ENCODE measurements around the gene MAST3. TPM values are rescaled to one million over a fixed set of nuclear protein-coding genes. Genes with fewer than 3 reads are reported as not detected.
"Not testable (repeated sequence)": the region's sequence is repeated elsewhere in the genome, so short reads cannot be mapped to it uniquely, and the experiment has no call there.

The MAST3 gene
- total RNA-seq, 2 donors from 2014 or later = 5.8 to 7.5 TPM

GRCh38 chr19:18101268-18101667 lies 3.7 kb downstream of the MAST3 start:
- H3K4me3 ChIP-seq = no peak overlapping the region
- peaks cover 0 to 30% of the 10 kb centered on the region in 2 donors for H3K4me1 ChIP-seq
- no peaks in the 10 kb centered on the region for H3K9me3 ChIP-seq
- no peaks in the 10 kb centered on the region for H3K36me3 ChIP-seq
- TF ChIP-seq CTCF (IDR thresholded peaks at IDR 0.05) = no peak
- peaks cover 0 to 9% of the 10 kb centered on the region in 2 donors for H3K27me3 ChIP-seq
- H3K27ac ChIP-seq = no peak overlapping the region
- DNase-seq (ENCODE audit: low spot score) = no peak

- Histone ChIP-seq H3K4me1 (peaks cover 0 to 25% of the 10 kb centered on the region in 2 donors), H3K27me3 (peaks cover 0 to 9% of the 10 kb centered on the region in 2 donors), H3K4me3 (no peak overlapping the region), H3K36me3 (no peaks in the 10 kb centered on the region), H3K27ac (no peak overlapping the region), H3K9me3 (no peaks in the 10 kb centered on the region)
- DNase-seq (ENCODE audit: low spot score) = no peak
- no peak for TF ChIP-seq CTCF (IDR thresholded peaks at IDR 0.05)
These were observed 5.5 kb downstream of the MAST3 start for GRCh38 chr19:18102916-18103542.

GRCh38 chr19:18104793-18105131 lies 7.2 kb downstream of the MAST3 start:
- H3K27ac ChIP-seq = peak overlapping the region; percentile 35 to 40

GRCh38 chr19:18105259-18105658 lies 7.7 kb downstream of the MAST3 start:
- H3K36me3 ChIP-seq; H3K4me3 ChIP-seq; H3K9me3 ChIP-seq; H3K27ac ChIP-seq; DNase-seq (ENCODE audit: low spot score); H3K27me3 ChIP-seq: not testable (repeated sequence)
- peaks cover 0 to 17% of the 10 kb centered on the region in 2 donors for H3K4me1 ChIP-seq

More at GRCh38 chr19:18104793-18105131, 7.2 kb downstream of the MAST3 start:
- Histone ChIP-seq H3K4me1 (peaks cover 0 to 16% of the 10 kb centered on the region in 2 donors), H3K36me3 (no peaks in the 10 kb centered on the region), H3K9me3 (no peaks in the 10 kb centered on the region), H3K4me3 (peak overlapping the region; percentile 31 to 43), H3K27me3 (no peaks in the 10 kb centered on the region)
- TF ChIP-seq CTCF (IDR thresholded peaks at IDR 0.05) = no peak
- no peak for DNase-seq (ENCODE audit: low spot score)

- no peak overlapping the region for H3K27ac ChIP-seq
- no peak overlapping the region for H3K4me3 ChIP-seq
- H3K9me3 ChIP-seq = no peaks in the 10 kb centered on the region
- H3K4me1 ChIP-seq = peaks cover 0 to 27% of the 10 kb centered on the region in 2 donors
- H3K27me3 ChIP-seq = no peaks in the 10 kb centered on the region
- H3K36me3 ChIP-seq = no peaks in the 10 kb centered on the region
- DNase-seq (ENCODE audit: low spot score) = no peak
- TF ChIP-seq CTCF (IDR thresholded peaks at IDR 0.05) = no peak
These were observed 9.7 kb downstream of the MAST3 start for GRCh38 chr19:18107235-18107634.

- no peaks in the 10 kb centered on the region for H3K27me3 ChIP-seq
- DNase-seq (ENCODE audit: low spot score) = no peak
- TF ChIP-seq CTCF (IDR thresholded peaks at IDR 0.05) = no peak
- H3K4me1 ChIP-seq = peaks cover 0 to 27% of the 10 kb centered on the region in 2 donors
- no peaks in the 10 kb centered on the region for H3K36me3 ChIP-seq
- no peaks in the 10 kb centered on the region for H3K9me3 ChIP-seq
- H3K27ac ChIP-seq = no peak overlapping the region
- no peak overlapping the region for H3K4me3 ChIP-seq
These were observed 11.3 kb downstream of the MAST3 start for GRCh38 chr19:18108897-18109296.

All from right atrium auricular region (tissue), 2 donors.